ENCODE results near the gene SSC4D.

SSC4D gene

GRCh38 chr7:76386691-76387260, 22.7 kb downstream of the SSC4D start:
- in situ Hi-C loops (cut with MboI; ENCODE audit: low sequenced_read_pairs, unreplicated experiment): no loop called here
- TF ChIP-seq, protein P1, sequence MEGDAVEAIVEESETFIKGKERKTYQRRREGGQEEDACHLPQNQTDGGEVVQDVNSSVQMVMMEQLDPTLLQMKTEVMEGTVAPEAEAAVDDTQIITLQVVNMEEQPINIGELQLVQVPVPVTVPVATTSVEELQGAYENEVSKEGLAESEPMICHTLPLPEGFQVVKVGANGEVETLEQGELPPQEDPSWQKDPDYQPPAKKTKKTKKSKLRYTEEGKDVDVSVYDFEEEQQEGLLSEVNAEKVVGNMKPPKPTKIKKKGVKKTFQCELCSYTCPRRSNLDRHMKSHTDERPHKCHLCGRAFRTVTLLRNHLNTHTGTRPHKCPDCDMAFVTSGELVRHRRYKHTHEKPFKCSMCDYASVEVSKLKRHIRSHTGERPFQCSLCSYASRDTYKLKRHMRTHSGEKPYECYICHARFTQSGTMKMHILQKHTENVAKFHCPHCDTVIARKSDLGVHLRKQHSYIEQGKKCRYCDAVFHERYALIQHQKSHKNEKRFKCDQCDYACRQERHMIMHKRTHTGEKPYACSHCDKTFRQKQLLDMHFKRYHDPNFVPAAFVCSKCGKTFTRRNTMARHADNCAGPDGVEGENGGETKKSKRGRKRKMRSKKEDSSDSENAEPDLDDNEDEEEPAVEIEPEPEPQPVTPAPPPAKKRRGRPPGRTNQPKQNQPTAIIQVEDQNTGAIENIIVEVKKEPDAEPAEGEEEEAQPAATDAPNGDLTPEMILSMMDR (IDR thresholded peaks at IDR 0.05; ENCODE audit: borderline replicate concordance, control extremely low read depth, extremely low read depth, insufficient read depth, missing control alignments): no peak

GRCh38 chr7:76383089-76383944, 26.2 kb downstream of the SSC4D start:
- DNase-seq (ENCODE audit: low spot score): no peak
- in situ Hi-C loops (cut with MboI; ENCODE audit: low sequenced_read_pairs, unreplicated experiment): no loop called here
- TF ChIP-seq, protein P1 (IDR thresholded peaks at IDR 0.05; ENCODE audit: borderline replicate concordance, control extremely low read depth, extremely low read depth, insufficient read depth, missing control alignments): no peak

More at GRCh38 chr7:76386691-76387260, 22.7 kb downstream of the SSC4D start:
- DNase-seq (ENCODE audit: low spot score): no peak

DNA sequence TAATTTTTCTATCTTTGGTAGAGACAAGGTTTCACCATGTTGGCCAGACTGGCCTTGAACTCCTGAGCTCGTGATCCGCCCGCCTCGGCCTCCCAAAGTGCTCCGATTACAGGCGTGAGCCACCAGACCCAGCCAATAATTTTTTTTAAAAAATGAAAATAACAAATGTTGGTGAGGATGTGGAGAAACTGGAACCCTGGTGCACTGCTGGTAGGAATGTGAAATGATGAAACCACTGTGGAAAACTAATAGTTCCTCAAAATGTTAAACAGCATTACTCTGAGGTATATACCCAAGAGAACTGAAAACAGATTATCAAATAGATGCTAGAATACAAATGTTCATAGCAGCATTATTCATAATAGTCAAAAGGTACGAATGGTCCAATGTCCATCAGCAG, 27.7 kb downstream of the SSC4D start:
- TF ChIP-seq, protein P1 (IDR thresholded peaks at IDR 0.05; ENCODE audit: borderline replicate concordance, control extremely low read depth, extremely low read depth, insufficient read depth, missing control alignments): no peak
- no peak for DNase-seq (ENCODE audit: low spot score)
- in situ Hi-C loops (cut with MboI; ENCODE audit: low sequenced_read_pairs, unreplicated experiment): no loop called here

GRCh38 chr7:76380623-76380966, 28.9 kb downstream of the SSC4D start:
- no peak for DNase-seq (ENCODE audit: low spot score)

GRCh38 chr7:76377186-76377918, 32.1 kb downstream of the SSC4D start:
- peak; percentile 58 for DNase-seq (ENCODE audit: low spot score)
- TF ChIP-seq, protein P1 (IDR thresholded peaks at IDR 0.05; ENCODE audit: borderline replicate concordance, control extremely low read depth, extremely low read depth, insufficient read depth, missing control alignments): no peak
- in situ Hi-C loops (cut with MboI; ENCODE audit: low sequenced_read_pairs, unreplicated experiment): no loop called here

More at GRCh38 chr7:76380623-76380966, 28.9 kb downstream of the SSC4D start:
- in situ Hi-C loops (cut with MboI; ENCODE audit: low sequenced_read_pairs, unreplicated experiment): no loop called here
- TF ChIP-seq, protein P1 (IDR thresholded peaks at IDR 0.05; ENCODE audit: borderline replicate concordance, control extremely low read depth, extremely low read depth, insufficient read depth, missing control alignments): no peak

DNA sequence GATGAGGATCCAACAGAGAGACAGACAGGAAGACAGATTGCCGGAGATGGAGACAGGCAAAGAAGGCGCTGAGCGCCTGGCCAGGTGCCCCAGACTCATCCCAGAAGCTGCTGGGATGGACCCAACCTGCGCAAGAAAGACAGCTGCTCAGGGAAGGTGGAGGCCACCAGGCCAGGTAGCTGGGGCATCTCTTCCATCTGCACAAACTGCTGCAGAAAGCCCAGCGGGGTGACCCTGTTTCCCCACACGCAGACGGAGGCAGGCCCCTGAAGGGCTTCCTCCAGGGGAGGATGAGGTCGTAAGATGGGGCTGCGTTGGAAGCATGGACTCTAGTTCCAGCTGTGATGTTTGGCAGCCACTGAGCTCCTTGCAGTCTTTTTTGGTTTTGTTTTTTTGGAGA, 34.2 kb downstream of the SSC4D start:
- in situ Hi-C loops (cut with MboI; ENCODE audit: low sequenced_read_pairs, unreplicated experiment): no loop called here

More for the DNA sequence above, 34.2 kb downstream of the SSC4D start:
- DNase-seq (ENCODE audit: low spot score): no peak
- TF ChIP-seq, protein P1 (IDR thresholded peaks at IDR 0.05; ENCODE audit: borderline replicate concordance, control extremely low read depth, extremely low read depth, insufficient read depth, missing control alignments): no peak

Data from GM13976 (cell line).